ENCODE measurements around the gene PLTP.

The PLTP gene

DNA sequence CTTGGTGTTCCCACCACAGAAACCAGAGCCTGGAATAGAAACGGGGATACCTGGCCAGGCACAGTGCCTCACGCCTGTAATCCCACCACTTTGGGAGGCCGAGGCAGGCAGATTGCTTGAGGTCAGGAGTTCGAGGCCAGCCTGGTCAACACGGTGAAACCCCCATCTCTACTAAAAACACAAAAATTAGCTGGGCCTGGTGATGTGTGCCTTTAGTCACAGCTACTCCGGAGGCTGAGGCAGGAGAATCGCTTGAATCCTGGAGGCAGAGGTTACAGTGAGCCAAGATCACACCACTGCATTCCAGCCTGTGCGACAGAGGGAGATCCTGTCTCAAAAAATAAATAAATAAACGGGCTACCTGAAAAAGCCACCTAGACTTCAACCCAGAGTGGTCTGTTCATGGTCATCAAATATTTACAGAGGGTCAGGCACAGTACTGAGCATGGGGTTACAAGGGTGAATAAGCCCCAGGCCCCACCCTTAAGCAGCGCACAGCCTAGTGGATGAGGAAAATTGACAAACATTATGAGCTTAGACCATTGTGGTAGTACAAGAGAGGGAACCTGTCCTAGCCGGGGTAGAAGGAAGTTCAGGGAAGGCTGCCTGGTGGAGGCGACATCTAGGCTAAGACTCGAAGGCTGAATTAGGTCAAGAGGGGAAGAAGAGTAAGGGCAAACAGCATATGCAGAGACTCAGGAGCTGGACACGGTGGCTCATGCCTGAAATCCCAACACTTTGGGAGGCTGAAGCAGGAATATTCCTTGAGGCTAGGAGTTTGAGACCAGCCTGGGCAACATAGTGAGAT lies 15.3 kb upstream of the PLTP start:
- H3K4me3 ChIP-seq = no peak overlapping the region
- 0 out of 22 replicates have a peak, but pooled peaks cover 0 to 5% (median 0%) of the 10 kb centered on the region in 11 experiments for H4K20me1 ChIP-seq
- H3K4me2 ChIP-seq = no peak overlapping the region
- no peak for TF ChIP-seq Cebpa-rat (IDR thresholded peaks at IDR 0.05)
- H3K27ac ChIP-seq = no peak overlapping the region
- no peaks in the 10 kb centered on the region for H3K9me3 ChIP-seq (replicated peaks in 1 of 11)
- H3K36me3 ChIP-seq = no peaks in the 10 kb centered on the region
- no peaks in the 10 kb centered on the region for H3K27me3 ChIP-seq
- peaks cover 4 to 39% (median 10%) of the 10 kb centered on the region in 10 experiments; a peak in 17 of 20 replicates for H3K4me1 ChIP-seq
- no peak overlapping the region for H3K9ac ChIP-seq

- H3K27ac ChIP-seq = no peak overlapping the region
- no peaks in the 10 kb centered on the region for H3K9me3 ChIP-seq (replicated peaks in 1 of 11)
- no peak for TF ChIP-seq Cebpa-rat (IDR thresholded peaks at IDR 0.05)
- H3K4me1 ChIP-seq = peaks cover 6 to 44% (median 12%) of the 10 kb centered on the region in 10 experiments; a peak in 17 of 20 replicates
- no peaks in the 10 kb centered on the region for H3K27me3 ChIP-seq
- H3K36me3 ChIP-seq = no peaks in the 10 kb centered on the region
- H3K4me3 ChIP-seq = no peak overlapping the region
- no peak overlapping the region for H3K4me2 ChIP-seq
- H3K9ac ChIP-seq = no peak overlapping the region
- H4K20me1 ChIP-seq = 0 out of 22 replicates have a peak, but pooled peaks cover 0 to 5% (median 0%) of the 10 kb centered on the region in 11 experiments
Measured at GRCh38 chr20:45926731-45927070, 14.7 kb upstream of the PLTP start.

- H3K27me3 ChIP-seq = no peaks in the 10 kb centered on the region
- no peak overlapping the region for H3K4me3 ChIP-seq
- no peaks in the 10 kb centered on the region for H3K9me3 ChIP-seq (replicated peaks in 1 of 11)
- no peaks in the 10 kb centered on the region for H3K36me3 ChIP-seq
- H3K9ac ChIP-seq = no peak overlapping the region
- TF ChIP-seq Cebpa-rat (IDR thresholded peaks at IDR 0.05) = no peak
- 0 out of 22 replicates have a peak, but pooled peaks cover 0 to 5% (median 0%) of the 10 kb centered on the region in 11 experiments for H4K20me1 ChIP-seq
- peaks cover 6 to 52% (median 13%) of the 10 kb centered on the region in 10 experiments; a peak in 17 of 20 replicates for H3K4me1 ChIP-seq
- H3K27ac ChIP-seq = peak overlapping the region in 3 of 11 experiments; percentile 18 to 85 (median 32); a peak in 3 of 22 replicates
- H3K4me2 ChIP-seq = peak overlapping the region in 2 of 11 experiments; percentile 82 to 85; a peak in 5 of 22 replicates
Measured at GRCh38 chr20:45925821-45926506, 14.0 kb upstream of the PLTP start.

DNA sequence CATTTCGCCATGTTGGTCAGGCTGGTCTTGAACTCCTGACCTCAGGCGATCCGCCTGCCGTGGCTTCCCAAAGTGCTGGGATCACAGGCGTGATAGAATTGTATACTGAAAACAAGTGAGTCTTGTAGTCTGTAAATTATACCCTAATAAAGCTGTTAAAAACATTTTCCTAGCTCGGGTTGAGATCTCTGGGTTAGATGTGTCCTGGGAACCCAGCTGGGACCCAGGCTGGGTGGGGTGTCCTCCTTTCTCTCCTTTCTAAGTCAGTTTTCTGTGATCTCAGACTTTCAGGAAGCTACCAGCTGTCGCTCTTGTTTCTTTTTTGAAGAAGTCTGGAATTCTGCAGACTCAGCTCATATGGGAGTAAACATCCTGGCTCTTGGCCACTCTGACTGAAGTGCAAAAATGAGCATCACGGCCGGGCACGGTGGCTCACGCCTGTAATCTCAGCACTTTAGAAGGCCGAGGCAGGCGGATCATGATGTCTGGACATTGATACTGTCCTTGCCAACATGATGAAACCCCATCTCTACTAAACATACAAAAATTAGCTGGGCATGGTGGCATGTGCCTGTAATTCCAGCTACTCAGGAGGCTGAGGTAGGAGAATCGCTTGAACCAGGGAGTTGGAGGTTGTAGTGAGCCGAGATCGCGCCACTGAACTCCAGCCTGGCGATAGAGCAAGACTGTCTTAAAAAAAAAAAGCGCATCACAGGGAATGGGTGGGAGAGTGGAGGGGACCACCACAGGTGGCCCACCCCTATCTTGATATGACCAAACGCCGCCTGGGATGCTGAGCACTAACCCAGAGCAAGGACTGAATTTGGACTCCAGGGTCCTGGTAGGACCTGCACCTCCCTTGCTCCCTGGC lies 12.7 kb upstream of the PLTP start:
- H3K9ac ChIP-seq = peak overlapping the region in 4 of 11 experiments; percentile 50 to 79 (median 69); a peak in 8 of 22 replicates
- no peaks in the 10 kb centered on the region for H3K27me3 ChIP-seq
- peak overlapping the region in 4 of 11 experiments; percentile 20 to 85 (median 76); a peak in 8 of 22 replicates for H3K4me2 ChIP-seq
- H3K36me3 ChIP-seq = no peaks in the 10 kb centered on the region
- H3K9me3 ChIP-seq (replicated peaks in 1 of 11) = no peaks in the 10 kb centered on the region
- peaks cover 6 to 65% (median 16%) of the 10 kb centered on the region in 10 experiments; a peak in 17 of 20 replicates for H3K4me1 ChIP-seq
- peak overlapping the region in 5 of 11 experiments; percentile 14 to 85 (median 74); a peak in 8 of 22 replicates for H3K27ac ChIP-seq
- H4K20me1 ChIP-seq = no peaks in the 10 kb centered on the region
- TF ChIP-seq Cebpa-rat (IDR thresholded peaks at IDR 0.05) = no peak
- no peak overlapping the region for H3K4me3 ChIP-seq

DNA sequence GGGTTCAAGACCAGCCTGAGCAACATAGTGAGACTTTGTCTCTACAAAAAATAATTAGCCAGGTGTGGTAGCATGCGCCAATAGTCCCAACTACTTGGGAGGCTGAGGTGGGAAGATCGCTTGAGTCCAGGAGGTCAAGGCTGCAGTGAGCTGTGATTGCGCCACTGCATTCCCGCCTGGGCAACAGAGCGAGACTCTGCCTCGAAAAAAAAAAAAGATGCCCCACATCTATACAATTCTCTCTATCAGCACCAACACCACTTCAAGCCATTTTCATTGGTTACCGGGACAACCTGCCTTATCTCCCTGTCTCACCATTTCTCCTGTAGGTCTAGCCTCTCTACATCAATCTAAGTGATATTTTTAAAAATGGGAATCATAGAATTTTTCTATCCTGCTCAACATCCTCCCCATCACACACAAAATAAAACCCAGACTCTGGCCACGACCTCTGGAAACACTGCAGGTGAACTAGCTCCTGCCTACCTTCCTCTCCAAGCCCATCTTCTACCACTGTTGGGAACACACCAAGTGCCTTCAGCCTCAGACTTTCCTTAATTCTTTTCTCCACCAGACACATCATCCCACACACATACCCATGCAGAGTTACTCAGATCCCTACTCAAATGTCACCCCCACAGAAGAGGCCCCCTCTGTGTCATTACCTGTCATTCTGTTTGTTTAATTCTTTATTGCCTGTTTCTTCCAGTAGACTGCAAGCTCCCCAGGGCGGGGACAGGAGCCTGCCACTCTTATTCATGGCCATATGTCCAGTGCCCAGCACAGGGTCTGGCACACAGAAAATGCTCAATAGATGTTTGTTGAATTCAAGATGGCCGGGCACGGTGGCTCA lies 9.6 kb upstream of the PLTP start:
- no peak for TF ChIP-seq Cebpa-rat (IDR thresholded peaks at IDR 0.05)
- Histone ChIP-seq H3K4me3 (no peak overlapping the region), H3K36me3 (no peaks in the 10 kb centered on the region), H3K4me1 (peaks cover 6 to 96% (median 16%) of the 10 kb centered on the region in 10 experiments; a peak in 17 of 20 replicates), H3K9me3 (replicated peaks in 1 of 11) (no peaks in the 10 kb centered on the region), H3K9ac (no peak overlapping the region), H3K27me3 (no peaks in the 10 kb centered on the region), H3K27ac (no peak overlapping the region), H3K4me2 (peak overlapping the region in 4 of 11 experiments; percentile 45 to 81 (median 74); a peak in 7 of 22 replicates), H4K20me1 (no peaks in the 10 kb centered on the region)

DNA sequence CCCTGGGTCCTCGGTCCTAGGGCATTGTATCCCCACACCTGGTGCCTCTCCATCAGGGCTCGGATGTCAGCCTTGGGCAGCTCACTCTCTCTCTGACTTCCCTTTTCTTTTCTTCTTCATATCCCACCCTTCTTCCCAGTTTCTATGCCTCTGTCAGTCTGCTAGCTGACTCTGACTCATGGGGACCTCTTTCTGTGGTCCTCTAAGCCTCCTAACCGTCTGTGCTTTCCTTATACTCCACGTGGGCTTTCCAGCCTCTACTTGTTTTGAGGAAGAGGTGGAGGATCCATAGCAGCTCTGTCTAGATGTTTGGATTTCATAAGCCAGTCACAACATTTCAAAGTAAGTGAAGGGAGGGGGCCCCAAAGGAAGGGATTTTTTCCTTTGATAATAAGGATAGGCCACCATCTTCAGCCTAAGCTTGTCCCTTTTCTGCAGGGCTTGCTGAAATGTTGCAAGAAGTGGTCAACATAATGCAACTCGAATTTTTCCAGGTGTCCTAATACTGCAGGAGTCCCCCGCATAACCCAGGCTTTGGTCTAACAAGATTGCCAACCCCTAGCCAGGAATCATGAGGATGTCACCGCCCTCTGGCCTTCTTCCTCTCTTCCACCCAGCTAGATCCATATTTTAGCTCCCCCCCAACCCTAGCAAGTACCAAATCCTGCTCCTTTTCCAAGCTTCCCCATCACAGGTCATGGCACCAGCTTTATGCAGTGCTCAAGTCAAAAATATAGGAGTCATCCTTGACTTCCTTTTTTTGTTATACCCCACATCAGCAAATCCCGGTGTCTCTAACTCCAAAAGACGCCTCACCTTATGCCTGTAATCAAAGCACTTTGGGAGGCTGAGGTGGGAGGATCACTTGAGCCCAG lies 8.7 kb upstream of the PLTP start:
- H3K4me3 ChIP-seq = no peak overlapping the region
- H3K27ac ChIP-seq = peak overlapping the region in 2 of 11 experiments; percentile 13 to 30; a peak in 2 of 22 replicates
- TF ChIP-seq Cebpa-rat (IDR thresholded peaks at IDR 0.05) = no peak
- no peaks in the 10 kb centered on the region for H4K20me1 ChIP-seq
- H3K36me3 ChIP-seq = no peaks in the 10 kb centered on the region
- H3K9ac ChIP-seq = peak overlapping the region in 1 of 11 experiments; percentile 13; a peak in 1 of 22 replicates
- H3K4me2 ChIP-seq = peak overlapping the region in 4 of 11 experiments; percentile 45 to 81 (median 74); a peak in 8 of 22 replicates
- H3K27me3 ChIP-seq = no peaks in the 10 kb centered on the region
- no peaks in the 10 kb centered on the region for H3K9me3 ChIP-seq (replicated peaks in 1 of 11)
- H3K4me1 ChIP-seq = peaks cover 6 to 99% (median 16%) of the 10 kb centered on the region in 10 experiments; a peak in 17 of 20 replicates
